HepG2 (cell line): ENCODE data around the gene PRXL2B. TPM values are rescaled to one million over a fixed set of nuclear protein-coding genes. Genes with fewer than 3 reads are reported as not detected.

Experiments
- BHLHE40 ChIP-seq: IDR thresholded peaks from 2 replicates; pipeline ENCODE4 v1.6.1; 2011; ENCODE audit warnings: low read length, improper control_type of control experiment
- IKZF4 ChIP-seq: sonication (generic); formaldehyde crosslinking; IDR thresholded peaks from 2 replicates; pipeline ENCODE4 v1.5.1; 2020; ENCODE audit warnings: borderline replicate concordance, mild to moderate bottlenecking, low read depth, missing genetic modification reagents; ENCODE audit errors: not compliant biosample characterization
- KAT7 ChIP-seq: IDR thresholded peaks from 2 replicates; pipeline ENCODE4 v1.6.1; 2018; ENCODE audit warnings: borderline replicate concordance, missing compliant biosample characterization
- LRRFIP1 ChIP-seq: sonication (generic); formaldehyde crosslinking; conservative IDR thresholded peaks from 2 replicates; pipeline ENCODE4 v1.4.0; 2020; ENCODE audit warnings: missing genetic modification reagents
- SMC3 ChIP-seq: IDR thresholded peaks from 2 replicates; pipeline ENCODE4 v1.6.1; 2011; ENCODE audit warnings: low read length, improper control_type of control experiment
- U2AF1 ChIP-seq: fragments of 200-400 bp; formaldehyde crosslinking; optimal IDR thresholded peaks from 2 replicates; pipeline ENCODE3; 2017; ENCODE audit warnings: mild to moderate bottlenecking, low read depth, low read length
- ZBTB3 ChIP-seq: sonication (generic); formaldehyde crosslinking; IDR thresholded peaks from 2 replicates; pipeline ENCODE4 v1.4.0; 2020; ENCODE audit warnings: low read depth, mild to moderate bottlenecking, moderate library complexity, missing genetic modification reagents, borderline replicate concordance
- ZC3H4 ChIP-seq: sonication (generic); formaldehyde crosslinking; IDR thresholded peaks from 2 replicates; pipeline ENCODE4 v1.4.0; 2020; ENCODE audit warnings: missing genetic modification reagents, borderline replicate concordance
- ZNF142 ChIP-seq: sonication (generic); formaldehyde crosslinking; IDR thresholded peaks from 2 replicates; pipeline ENCODE4 v1.4.0; 2020; ENCODE audit warnings: missing genetic modification reagents
- ZNF296 ChIP-seq: sonication (generic); formaldehyde crosslinking; conservative IDR thresholded peaks from 2 replicates; pipeline ENCODE4 v1.5.0; 2020; ENCODE audit warnings: mild to moderate bottlenecking, missing genetic modification reagents
- ZNF550 ChIP-seq: sonication (generic); formaldehyde crosslinking; IDR thresholded peaks from 2 replicates; pipeline ENCODE4 v1.4.0; 2020; ENCODE audit warnings: mild to moderate bottlenecking, missing genetic modification reagents, borderline replicate concordance
- ZNF580 ChIP-seq: IDR thresholded peaks from 2 replicates; pipeline ENCODE4 v1.6.1; 2016; ENCODE audit warnings: low read depth, borderline replicate concordance
- ZNF746 ChIP-seq: sonication (generic); formaldehyde crosslinking; IDR thresholded peaks from 2 replicates; pipeline ENCODE4 v1.8.0; 2022; ENCODE audit warnings: mild to moderate bottlenecking, missing genetic modification reagents
- polyA plus RNA-seq, 8 experiments: library from polyadenylated mRNA; depleted of rRNA in 3 of 8; stranded (reverse) in 7 of 8; unstranded in 1 of 8; fragments of >200 nt; fragmentation: Illumina TruSeq in 4 of 8; extraction: Trizol in 4 of 8; gene quantifications; 2 replicates each; pipeline versions ENCODE4 v1.2.1 to v1.2.3, GENCODE V29; 2011 to 2016; ENCODE audit warnings: low read depth in 4 of 8, missing spikeins in 1 of 8, mixed read lengths in 1 of 8; ENCODE audit not compliant: insufficient read depth in 1 of 8
- total RNA-seq, 5 experiments: library from RNA; depleted of rRNA; stranded (reverse); fragments of >200 nt; fragmentation: Illumina TruSeq; extraction: Trizol; gene quantifications; 2 replicates each; pipeline ENCODE4 v1.2.3, GENCODE V29; 2016; ENCODE audit warnings: low read depth in 1 of 5
- TF ChIP-seq, protein P1 (sequence below): sonication (generic); formaldehyde crosslinking; IDR thresholded peaks from 2 replicates; pipeline ENCODE4 v1.4.0; 2020; ENCODE audit warnings: missing genetic modification reagents
- TF ChIP-seq, protein P2 (sequence below): sonication (generic); formaldehyde crosslinking; IDR thresholded peaks from 2 replicates; pipeline ENCODE4 v1.4.0; 2020; ENCODE audit warnings: missing genetic modification reagents

The PRXL2B gene
- total and polyA plus RNA-seq, 2 of the 13 experiments (the other 11 are each of a cell fraction or from before 2014, with no cell fraction given), result 16.8 to 22.1 TPM

DNA sequence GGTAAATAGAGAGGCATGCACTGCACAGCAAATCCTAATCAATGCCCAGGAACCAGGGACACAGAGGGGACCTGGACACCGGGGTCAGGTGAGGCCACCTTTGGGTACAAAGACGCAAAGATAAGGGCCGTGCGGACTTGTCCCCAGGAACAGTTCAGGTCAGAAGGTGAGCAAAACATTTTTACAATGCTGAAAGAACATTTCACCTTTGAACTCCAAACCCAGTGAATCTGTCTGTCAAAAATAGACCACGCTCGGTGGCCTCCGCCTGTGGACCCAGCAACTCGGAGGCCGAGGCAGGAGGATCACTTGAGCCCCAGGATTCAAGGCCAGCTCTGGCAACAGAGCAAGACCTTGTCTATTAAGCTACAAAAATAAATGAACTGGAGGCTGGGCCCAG, 15.2 kb upstream of the PRXL2B start (continued):
- TF ChIP-seq ZNF142 (no peak), ZNF296 (CRISPR knock-in tag) (no peak), LRRFIP1 (CRISPR knock-in tag) (no peak), ZC3H4 (no peak), ZBTB3 (CRISPR knock-in tag) (no peak), ZNF550 (CRISPR knock-in tag) (no peak), ZNF746 (no peak), KAT7 (CRISPR knock-in tag) (no peak), ZNF580 (CRISPR knock-in tag) (no peak), U2AF1 (no peak), SMC3 (no peak), IKZF4 (no peak), BHLHE40 (no peak)
- TF ChIP-seq, protein P1, sequence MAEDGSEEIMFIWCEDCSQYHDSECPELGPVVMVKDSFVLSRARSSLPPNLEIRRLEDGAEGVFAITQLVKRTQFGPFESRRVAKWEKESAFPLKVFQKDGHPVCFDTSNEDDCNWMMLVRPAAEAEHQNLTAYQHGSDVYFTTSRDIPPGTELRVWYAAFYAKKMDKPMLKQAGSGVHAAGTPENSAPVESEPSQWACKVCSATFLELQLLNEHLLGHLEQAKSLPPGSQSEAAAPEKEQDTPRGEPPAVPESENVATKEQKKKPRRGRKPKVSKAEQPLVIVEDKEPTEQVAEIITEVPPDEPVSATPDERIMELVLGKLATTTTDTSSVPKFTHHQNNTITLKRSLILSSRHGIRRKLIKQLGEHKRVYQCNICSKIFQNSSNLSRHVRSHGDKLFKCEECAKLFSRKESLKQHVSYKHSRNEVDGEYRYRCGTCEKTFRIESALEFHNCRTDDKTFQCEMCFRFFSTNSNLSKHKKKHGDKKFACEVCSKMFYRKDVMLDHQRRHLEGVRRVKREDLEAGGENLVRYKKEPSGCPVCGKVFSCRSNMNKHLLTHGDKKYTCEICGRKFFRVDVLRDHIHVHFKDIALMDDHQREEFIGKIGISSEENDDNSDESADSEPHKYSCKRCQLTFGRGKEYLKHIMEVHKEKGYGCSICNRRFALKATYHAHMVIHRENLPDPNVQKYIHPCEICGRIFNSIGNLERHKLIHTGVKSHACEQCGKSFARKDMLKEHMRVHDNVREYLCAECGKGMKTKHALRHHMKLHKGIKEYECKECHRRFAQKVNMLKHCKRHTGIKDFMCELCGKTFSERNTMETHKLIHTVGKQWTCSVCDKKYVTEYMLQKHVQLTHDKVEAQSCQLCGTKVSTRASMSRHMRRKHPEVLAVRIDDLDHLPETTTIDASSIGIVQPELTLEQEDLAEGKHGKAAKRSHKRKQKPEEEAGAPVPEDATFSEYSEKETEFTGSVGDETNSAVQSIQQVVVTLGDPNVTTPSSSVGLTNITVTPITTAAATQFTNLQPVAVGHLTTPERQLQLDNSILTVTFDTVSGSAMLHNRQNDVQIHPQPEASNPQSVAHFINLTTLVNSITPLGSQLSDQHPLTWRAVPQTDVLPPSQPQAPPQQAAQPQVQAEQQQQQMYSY (CRISPR knock-in tag), result no peak
- TF ChIP-seq, protein P2, sequence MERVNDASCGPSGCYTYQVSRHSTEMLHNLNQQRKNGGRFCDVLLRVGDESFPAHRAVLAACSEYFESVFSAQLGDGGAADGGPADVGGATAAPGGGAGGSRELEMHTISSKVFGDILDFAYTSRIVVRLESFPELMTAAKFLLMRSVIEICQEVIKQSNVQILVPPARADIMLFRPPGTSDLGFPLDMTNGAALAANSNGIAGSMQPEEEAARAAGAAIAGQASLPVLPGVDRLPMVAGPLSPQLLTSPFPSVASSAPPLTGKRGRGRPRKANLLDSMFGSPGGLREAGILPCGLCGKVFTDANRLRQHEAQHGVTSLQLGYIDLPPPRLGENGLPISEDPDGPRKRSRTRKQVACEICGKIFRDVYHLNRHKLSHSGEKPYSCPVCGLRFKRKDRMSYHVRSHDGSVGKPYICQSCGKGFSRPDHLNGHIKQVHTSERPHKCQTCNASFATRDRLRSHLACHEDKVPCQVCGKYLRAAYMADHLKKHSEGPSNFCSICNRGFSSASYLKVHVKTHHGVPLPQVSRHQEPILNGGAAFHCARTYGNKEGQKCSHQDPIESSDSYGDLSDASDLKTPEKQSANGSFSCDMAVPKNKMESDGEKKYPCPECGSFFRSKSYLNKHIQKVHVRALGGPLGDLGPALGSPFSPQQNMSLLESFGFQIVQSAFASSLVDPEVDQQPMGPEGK, result 0 out of 2 replicates have a peak, but pooled peaks have one; percentile 22
